ENCODE results near the gene GBP3.

DNA sequence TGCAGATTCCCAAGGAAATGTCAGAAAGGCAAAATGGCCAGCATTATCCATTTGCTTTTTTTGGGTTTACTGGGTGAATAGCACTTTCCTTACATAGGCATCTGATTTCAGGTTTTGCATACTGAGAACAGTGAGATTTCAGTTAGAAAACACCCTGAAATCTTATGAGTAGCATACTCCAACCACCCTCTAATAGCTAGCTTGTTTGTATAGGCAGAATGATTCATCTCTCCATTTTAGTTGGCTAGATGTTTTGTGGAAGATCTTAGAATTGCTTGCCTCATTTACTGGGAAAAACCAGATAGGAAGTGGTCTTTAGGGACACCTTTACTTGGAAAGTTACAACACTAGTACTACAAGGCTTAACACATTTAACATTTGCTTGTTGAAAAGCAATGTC, 40.6 kb downstream of the GBP3 start:
- TF ChIP-seq, protein P1, sequence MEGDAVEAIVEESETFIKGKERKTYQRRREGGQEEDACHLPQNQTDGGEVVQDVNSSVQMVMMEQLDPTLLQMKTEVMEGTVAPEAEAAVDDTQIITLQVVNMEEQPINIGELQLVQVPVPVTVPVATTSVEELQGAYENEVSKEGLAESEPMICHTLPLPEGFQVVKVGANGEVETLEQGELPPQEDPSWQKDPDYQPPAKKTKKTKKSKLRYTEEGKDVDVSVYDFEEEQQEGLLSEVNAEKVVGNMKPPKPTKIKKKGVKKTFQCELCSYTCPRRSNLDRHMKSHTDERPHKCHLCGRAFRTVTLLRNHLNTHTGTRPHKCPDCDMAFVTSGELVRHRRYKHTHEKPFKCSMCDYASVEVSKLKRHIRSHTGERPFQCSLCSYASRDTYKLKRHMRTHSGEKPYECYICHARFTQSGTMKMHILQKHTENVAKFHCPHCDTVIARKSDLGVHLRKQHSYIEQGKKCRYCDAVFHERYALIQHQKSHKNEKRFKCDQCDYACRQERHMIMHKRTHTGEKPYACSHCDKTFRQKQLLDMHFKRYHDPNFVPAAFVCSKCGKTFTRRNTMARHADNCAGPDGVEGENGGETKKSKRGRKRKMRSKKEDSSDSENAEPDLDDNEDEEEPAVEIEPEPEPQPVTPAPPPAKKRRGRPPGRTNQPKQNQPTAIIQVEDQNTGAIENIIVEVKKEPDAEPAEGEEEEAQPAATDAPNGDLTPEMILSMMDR (IDR thresholded peaks at IDR 0.05; ENCODE audit: low read depth, low read length, poor library complexity, severe bottlenecking): no peak
- no peak for TF ChIP-seq EZH2phosphoT487 (IDR thresholded peaks at IDR 0.05; ENCODE audit: borderline replicate concordance, low read length)
